NB4 (cell line): ENCODE results near the gene CKB.

ENCODE experiments used
- POLR2A ChIP-seq: IDR thresholded peaks from 2 replicates; pipeline ENCODE4 v1.6.1; 2011; ENCODE audit warnings: mild to moderate bottlenecking; ENCODE audit not compliant: insufficient read length; ENCODE audit errors: extremely low read depth
- TF ChIP-seq, protein P1 (sequence below): IDR thresholded peaks from one replicate; pipeline ENCODE4 v1.5.1; 2012; ENCODE audit warnings: low read depth, low read length
- TF ChIP-seq, protein P2 (sequence below): IDR thresholded peaks from 2 replicates; pipeline ENCODE4 v1.6.1; 2011; ENCODE audit warnings: low read depth, low read length

DNA sequence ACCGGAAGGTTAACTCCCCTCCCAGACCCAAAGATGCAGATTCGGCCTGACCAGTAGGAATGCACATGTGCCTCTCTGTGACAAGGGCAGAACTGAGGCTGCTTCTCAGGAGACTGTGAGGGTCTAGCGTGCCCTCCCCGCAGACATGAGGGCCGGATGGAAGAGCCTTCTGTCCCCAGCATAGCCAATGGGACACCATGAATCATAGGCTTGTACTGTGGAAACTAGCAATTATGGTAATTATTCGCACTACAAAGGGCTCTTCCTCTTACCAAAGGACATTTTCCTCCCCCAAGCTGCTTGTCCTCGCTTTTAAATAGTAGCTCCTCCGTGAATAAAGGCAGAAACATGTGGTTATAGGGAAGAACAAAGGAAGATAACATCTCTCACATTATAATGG is 46.3 kb upstream of the CKB start:
- TF ChIP-seq, protein P1, sequence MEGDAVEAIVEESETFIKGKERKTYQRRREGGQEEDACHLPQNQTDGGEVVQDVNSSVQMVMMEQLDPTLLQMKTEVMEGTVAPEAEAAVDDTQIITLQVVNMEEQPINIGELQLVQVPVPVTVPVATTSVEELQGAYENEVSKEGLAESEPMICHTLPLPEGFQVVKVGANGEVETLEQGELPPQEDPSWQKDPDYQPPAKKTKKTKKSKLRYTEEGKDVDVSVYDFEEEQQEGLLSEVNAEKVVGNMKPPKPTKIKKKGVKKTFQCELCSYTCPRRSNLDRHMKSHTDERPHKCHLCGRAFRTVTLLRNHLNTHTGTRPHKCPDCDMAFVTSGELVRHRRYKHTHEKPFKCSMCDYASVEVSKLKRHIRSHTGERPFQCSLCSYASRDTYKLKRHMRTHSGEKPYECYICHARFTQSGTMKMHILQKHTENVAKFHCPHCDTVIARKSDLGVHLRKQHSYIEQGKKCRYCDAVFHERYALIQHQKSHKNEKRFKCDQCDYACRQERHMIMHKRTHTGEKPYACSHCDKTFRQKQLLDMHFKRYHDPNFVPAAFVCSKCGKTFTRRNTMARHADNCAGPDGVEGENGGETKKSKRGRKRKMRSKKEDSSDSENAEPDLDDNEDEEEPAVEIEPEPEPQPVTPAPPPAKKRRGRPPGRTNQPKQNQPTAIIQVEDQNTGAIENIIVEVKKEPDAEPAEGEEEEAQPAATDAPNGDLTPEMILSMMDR, result no peak
- no peak for TF ChIP-seq POLR2A
- TF ChIP-seq, protein P2, sequence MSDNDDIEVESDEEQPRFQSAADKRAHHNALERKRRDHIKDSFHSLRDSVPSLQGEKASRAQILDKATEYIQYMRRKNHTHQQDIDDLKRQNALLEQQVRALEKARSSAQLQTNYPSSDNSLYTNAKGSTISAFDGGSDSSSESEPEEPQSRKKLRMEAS, result no peak
